Limb (tissue), 2 donors: Measurements from ENCODE around the gene SULT1A3.
"Not testable (repeated sequence)": the region's sequence is repeated elsewhere in the genome, so short reads cannot be mapped to it uniquely, and the experiment has no call there.

Experiments used
- DNase-seq, 2 donors: peaks; one replicate each; pipeline ENCODE4 v3.0.0-alpha.2; 2016; ENCODE audit errors: extremely low spot score in 2 of 2

Gene SULT1A3

DNA sequence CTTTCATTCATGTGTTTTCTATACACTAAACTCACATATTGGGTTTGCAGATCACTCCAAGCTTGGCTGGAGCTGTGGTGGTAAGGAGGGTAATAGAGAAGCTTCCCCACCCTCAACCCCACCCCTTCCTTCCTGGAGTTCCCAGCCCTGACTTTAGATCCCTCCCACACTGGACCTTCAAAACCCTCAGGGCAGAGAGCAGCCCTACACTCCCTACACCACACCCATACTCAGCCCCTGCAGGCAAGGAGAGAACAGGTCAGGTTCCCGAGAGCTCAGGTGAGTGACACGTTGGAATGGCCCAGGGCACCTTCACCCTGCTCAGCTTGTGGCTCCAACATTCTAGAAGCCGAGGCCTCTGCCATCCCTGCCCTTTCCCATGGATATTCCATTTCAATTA lies at the start of gene SULT1A3:
Gene SULT1A3, plus strand, starts transcription at position 207 of the 400 bp plus-strand sequence. CDS start 1,474 bp downstream, outside the sequence.
- not testable (repeated sequence) for DNase-seq

DNA sequence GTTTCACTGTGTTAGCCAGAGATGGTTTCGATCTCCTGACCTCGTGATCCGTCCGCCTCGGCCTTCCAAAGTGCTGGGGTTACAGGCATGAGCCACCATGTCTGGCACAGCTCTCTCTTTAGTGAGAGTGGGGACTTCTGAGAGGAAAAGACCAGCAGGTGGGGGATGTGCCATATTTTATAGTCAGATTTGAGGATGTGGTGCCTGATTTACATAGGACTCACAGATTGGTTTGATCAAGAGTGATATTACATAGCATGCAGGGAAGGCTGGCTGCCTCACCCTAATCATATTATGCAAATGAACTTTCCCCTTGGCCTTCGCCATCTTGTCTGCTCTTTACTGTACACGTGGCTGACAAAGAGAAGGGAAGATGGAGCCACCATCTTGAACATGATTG lies 48.0 kb upstream of the SULT1A3 start:
- no peak for DNase-seq

DNA sequence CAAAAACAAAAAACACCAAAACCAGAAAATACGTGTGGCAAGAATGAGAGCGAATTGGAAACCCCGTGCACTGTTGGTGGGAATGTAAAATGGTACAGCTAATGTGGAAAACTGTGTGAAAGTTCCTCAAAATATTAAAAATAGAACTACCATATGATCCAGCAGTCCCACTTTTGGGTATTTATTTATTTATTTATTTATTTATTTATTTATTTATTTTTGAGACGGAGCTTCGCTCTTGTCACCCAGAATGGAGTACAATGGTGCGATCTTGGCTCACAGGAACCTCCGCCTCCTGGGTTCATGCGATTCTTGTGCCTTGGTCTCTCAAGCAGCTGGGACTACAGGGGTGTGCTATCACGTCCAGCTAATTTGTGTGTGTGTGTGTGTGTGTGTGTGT lies 46.5 kb upstream of the SULT1A3 start:
- DNase-seq, result no peak

DNA sequence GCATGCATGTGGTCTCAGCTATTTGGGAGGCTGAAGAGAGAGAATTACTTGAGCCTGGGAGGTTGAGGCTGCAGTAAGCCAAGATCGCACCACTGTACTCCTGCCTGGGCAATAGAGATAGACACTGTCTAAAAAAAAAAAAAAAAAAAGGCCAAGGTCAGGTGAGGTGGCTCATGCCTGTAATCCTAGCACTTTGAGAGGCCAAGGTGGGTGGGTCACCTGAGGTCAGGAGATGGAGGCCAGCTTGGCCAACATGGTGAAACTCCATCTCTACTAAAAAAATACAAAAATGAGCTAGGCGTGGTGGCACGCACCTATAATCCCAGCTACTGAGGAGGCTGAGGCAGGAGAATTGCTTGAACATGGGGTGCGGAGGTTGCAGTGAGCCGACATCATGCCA lies 43.9 kb upstream of the SULT1A3 start:
- DNase-seq, result no peak

GRCh38 chr16:30157214-30157613 lies 41.8 kb upstream of the SULT1A3 start:
- DNase-seq, result no peak

DNA sequence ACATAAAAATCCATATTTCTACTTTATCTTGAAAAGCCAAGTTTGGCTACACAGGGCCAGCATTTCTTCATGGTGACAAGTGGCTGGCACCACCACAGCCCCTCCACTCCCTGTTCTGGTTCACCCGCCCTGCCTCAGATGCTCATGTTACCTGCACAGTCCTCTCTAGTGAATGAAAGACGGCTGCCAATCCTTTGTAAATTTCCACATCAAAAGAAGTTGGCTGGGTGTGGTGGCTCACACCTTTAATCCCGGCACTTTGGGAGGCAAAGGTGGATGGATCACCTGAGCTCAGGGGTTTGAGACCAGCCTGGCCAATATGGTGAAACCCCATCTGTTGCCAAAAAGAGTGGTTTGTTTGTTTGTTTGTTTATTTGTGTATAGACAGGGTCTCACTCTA lies 35.5 kb upstream of the SULT1A3 start:
- DNase-seq, result no peak

GRCh38 chr16:30166202-30166902 lies 32.7 kb upstream of the SULT1A3 start:
- no peak for DNase-seq

- DNase-seq, result not testable (repeated sequence)
Observed at GRCh38 chr16:30168746-30169145, 30.3 kb upstream of the SULT1A3 start.

- not testable (repeated sequence) for DNase-seq
Observed at GRCh38 chr16:30169416-30169815, 29.6 kb upstream of the SULT1A3 start.

- DNase-seq, result not testable (repeated sequence)
Observed at GRCh38 chr16:30170145-30170544, 28.9 kb upstream of the SULT1A3 start.

GRCh38 chr16:30173054-30173453 lies 26.0 kb upstream of the SULT1A3 start:
- DNase-seq, result no peak

- DNase-seq, result not testable (repeated sequence)
Observed at GRCh38 chr16:30176876-30177275, 22.2 kb upstream of the SULT1A3 start.

- DNase-seq, result no peak
Observed at GRCh38 chr16:30179195-30179594, 19.9 kb upstream of the SULT1A3 start.

DNA sequence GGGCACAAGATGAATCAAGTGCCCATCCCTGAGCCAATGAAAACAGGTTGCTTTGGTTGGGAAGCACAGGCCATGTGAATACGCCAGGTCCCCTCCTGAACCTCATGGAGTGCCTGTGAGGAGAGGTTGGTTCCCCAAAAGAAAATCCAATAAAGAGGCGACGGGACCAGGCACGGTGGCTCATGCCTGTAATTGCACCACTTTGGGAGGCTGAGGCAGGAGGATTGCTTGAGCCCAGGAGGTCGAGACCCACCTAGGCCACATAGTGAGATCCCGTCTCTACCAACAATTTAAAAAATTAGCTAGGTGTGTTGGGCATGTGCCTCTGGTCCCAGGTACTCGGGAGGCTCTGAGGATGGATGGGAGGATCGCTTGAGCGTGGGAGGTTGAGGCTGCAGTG lies 19.1 kb upstream of the SULT1A3 start:
- DNase-seq, result no peak

DNA sequence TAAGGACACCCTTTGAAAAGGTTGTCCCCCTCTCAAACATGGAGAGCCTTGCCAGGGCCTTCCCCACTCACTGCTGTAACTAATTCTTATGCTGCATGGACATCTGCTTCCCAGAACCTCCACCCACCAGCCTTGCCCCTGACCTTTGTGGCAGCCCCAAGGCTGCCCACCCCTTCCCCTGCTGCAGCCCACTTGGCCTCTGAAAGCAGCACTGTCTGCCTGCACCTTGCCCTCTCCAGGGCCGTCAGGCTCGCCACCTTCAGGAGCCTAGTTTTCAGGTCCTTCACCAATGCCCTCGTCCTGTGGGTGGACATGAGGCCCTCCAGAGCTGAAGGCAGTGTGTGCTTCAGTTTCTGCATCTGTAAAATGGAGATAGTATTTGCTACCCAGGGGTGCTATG lies 18.3 kb upstream of the SULT1A3 start:
- no peak for DNase-seq

DNA sequence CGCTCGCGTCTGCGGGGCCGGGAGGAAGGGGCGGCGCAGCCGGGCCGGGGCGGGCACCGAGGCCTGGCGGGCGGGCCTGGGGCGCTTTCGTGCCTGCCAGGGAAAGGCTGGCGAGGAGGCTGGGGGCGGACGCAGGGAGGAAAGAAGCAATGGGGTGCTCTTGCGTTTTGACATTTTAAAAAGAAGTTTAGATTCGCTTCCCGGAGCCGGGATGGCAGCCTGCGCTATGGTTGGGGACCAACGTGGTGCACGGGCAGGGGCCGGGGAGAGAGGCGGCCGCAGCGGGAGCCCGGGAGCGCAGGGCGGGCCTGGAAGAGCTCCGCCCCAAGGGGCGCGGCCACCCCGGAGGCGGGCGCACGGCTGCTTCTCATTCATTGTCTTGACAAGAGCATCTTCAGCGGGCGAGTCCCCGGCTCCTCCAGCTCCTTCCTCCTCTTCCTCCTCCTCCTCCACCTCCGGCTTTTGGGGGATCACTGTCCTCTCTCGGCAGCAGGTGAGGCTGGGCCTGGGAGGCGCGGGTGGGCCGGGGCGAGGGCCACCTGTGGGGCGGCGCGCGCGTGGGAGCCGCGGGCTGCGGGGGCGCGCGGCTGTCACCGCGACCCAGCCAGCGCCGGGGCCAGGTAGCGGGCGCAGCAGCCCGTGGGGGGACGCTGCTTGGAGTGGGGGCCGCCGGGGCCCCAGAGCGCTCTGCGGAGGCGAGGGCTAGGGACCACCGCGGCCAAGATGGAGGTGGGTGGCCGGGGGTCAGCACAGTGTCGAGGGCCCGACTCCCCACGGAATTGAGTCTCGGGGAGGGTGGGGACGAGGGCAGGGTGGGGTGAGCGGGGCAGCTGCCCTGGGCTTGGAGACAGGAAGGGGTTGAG lies 15.6 kb upstream of the SULT1A3 start, which contains the start of gene CORO1A:
Gene CORO1A, plus strand, starts transcription at position 370 of the 863 bp plus-strand sequence. CDS start 1,608 bp downstream, outside the sequence.
- peak; percentile 76 to 87 for DNase-seq

DNA sequence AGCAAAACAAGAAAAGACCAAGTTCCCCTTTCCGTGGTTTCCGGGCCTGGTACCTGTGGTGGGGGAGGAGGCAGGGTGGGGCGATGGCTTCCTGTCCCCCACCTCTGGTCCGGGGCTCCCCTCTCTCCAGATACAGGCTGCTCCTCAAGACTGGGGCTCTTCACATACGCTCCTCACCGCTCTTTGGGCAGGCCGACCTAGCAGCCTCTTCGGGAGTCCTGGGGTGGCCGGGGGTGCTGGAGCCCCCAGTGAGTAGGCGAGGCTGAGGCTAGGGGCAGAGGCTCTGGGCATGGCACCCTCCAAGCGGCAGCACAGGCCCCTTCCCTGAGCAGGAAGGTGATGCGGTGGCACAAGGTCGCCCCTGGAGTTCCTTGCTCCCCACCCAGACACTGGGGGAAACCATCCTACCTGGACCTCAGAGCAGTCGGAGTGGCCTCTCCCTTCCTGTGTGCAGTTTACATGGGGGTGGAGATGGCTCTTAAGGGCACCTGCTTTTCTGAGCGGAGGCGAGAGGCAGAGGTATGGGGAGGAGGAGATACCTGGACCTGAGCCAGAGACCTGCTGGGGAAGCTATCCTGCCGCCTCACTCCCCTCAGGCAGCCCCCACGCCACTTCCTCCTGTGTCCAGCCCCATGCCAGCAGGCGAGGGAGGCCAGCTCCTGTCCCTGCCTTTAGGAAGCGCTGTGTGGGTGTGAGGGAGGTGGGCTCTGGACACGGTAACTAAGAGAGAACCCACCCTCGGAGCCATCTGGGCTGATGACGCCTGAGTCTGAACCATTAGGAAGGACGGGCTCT lies 14.8 kb upstream of the SULT1A3 start:
- peak in 1 of 2 donors; percentile 42 for DNase-seq

DNA sequence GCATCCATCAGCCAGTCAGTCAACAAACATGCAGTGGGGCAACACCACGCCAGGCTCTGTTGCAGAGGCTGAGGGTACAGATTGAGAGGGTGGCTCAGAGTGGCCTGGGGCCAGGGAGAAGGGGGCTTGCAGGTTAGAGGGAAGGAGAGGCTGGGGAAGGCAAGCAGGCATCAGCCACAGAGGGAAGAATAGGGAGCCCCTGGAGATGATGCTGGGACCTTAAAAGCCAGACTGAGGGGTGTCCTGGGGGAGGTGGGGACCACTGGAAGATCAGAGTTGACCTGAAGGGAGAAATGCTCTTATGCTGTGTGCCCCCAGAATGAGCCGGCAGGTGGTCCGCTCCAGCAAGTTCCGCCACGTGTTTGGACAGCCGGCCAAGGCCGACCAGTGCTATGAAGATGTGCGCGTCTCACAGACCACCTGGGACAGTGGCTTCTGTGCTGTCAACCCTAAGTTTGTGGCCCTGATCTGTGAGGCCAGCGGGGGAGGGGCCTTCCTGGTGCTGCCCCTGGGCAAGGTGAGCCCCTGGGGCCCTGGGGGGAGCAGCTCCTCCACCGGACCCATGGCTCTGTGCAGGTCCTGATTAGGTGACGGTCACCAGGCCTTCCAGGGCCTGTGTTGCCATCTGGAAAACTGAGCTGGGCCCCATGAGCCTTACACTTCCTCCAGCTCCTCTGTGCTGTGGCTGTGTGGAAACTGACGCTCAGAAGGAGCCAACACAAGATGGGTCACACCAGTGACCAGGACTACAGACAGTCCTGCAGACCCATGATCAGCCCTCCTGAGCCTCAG lies 14.0 kb upstream of the SULT1A3 start:
- DNase-seq, result peak in 1 of 2 donors; percentile 34

DNA sequence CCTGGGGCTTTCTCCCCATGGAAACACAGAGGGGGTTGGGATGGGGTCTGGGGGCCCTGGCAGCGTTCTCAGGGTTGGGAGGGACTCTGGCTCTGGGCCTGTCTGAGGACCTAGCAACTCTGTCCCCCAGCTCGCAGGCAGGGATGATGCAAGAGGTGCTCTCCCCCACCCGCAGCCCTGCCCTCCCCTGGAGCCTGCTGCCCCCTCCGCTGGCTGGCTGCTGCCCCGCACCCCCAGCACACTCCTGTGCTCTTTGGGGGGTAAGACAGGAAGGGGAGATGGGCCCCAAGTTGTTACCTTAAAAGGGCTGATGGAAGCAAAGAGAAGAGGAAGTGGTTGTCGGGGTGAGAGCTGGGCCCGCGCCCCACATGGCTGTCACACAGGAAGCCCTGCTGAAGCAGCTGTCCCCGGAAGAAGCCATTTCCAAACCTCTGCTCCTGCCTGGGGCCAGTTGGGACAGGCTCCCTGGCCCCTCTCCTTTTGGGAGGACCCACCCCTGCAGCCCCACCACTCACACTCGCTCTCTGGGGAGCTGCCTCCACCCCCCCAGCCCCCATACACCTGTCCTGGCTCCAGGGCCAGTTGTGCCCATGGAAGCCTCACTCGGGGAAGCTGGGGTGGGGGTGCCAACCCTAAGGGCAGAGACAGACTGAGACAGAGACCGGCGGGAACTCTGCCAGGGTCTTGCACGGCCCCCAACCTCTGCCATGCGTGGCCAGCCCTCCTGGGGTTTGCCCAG lies 13.2 kb upstream of the SULT1A3 start:
- DNase-seq, result peak in 1 of 2 donors; percentile 31

- DNase-seq, result no peak
Observed at GRCh38 chr16:30186444-30186781, 12.6 kb upstream of the SULT1A3 start.
